GM21360 (cell line): ENCODE data around the gene SLC35F1.

Source experiments
- ATAC-seq: cut with Tn5 transposase; IDR thresholded peaks from one replicate; pipeline ENCODE4 v1.9.1; 2021; ENCODE audit warnings: mild to moderate bottlenecking, moderate library complexity; ENCODE audit not compliant: unreplicated experiment

SLC35F1 gene

DNA sequence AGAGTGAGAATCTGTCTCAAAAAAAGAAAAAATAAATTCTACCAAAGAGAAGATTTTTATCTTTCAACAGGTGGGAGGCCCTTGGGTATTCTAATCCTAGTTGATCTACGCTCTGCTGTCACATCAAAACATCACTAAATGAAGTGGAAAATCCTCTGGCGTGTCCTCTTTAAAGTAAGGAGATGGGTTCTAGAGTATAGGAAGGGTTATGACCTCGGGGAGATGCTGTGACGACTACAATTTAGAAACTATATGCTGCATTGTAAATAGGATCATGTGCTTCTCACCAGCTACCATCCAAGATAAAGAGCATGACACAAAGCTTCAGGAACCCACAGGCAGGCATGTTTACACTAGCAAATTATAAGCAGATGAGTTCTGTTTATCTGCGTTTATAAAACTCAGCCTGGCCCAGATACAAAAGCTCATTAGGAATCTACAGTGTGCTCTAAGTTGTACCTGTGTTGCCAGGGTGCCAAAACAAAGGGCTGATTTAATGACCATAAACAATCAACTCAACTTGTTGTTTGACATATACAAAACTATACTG is 443.9 kb downstream of the SLC35F1 start:
- no peak for ATAC-seq

DNA sequence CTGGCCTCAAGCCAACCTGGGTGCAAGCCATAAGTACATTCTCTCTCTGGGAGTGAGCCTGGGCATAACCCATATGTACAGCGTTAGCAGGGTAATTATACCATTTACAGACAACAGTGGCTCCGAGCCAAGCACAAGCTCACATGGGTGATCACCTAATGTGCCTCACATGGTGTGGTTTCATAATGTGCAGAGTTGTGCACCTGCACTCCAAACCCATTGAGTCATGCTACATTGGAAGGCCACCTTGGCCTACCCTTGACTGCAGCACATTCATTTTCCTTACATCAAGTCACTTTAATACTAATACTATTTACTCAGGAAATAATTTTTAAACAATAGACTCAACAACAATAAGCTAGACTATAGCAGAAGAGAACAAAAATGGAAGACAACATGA is 446.5 kb downstream of the SLC35F1 start:
- no peak for ATAC-seq

DNA sequence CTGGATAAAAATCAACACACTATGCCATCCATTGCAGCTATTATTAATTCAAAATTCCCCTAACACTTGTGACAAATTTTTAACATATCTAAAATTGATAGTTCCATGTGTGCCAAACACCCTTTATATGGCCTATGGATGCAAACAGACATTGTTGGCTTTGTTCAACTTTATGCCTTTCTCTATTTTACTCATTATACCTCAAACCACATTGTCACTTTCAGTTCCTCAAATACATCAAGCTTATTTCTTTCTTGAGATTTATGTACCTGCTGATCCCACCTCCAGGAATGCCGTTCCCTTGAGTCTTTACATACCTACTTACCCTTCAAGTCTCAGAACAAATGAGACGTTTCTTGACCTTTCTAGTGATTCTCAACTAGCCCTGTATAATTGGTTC is 447.6 kb downstream of the SLC35F1 start:
- ATAC-seq: peak; percentile 98

DNA sequence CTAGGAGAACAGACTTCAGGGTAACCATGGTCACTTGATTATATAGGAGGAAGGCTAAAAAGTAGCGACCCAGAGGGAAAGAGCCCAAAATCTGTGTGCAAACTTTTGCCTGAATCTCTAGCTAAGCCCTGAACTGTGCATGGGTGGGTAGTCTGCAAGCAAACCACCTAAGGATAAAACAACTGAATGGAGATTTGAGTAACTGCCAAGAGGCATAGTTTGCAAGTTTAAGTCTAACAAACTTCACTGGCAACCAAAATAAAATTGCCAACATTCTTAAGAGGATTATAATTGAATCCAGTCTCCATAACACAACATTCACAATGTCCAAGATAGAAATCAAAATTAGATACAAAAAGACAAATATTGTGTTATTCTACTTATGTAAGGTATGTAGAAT is 449.0 kb downstream of the SLC35F1 start:
- no peak for ATAC-seq

DNA sequence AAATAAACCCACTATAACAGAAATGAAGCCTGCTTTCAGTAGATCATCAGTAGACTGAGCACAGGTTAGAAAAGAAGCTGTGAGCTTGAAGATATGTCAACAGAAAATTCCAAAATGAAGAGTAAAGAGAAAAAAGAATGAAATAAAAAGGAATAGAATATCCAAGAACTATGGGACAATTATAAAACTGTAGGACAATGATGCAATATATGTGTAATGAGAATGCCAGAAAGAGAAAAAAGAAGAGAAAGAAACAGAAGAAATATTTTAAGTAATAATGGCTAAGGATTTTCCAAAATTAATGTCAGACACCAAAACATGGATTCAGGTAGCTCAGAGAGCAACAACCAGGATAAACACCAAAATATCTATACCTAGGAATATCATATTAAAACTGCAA is 449.6 kb downstream of the SLC35F1 start:
- ATAC-seq: no peak
